ENCODE measurements around the gene ITPA.
A peak's percentile ranks its signal among the peaks of the same experiment; 100 is the strongest.

Gene ITPA

DNA sequence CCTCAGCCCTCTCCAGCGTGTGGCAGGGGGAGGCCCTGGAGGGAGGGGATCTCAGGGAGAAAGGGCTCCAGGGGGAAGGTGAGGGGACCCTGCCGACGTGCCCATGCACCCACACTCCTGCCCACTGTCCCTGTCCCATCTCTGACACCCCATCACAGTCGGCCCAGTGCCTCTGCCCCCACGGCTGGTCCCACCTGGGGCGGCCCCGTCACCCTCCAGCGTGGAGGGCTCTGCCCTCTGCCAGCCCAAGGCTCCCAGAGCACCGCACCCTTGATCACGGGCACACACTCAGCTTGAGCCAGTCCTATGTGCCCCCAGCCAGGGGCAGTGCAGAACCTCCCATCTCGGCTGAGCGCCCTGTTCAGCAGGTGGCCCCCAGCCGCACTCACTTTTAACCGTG, 20.5 kb downstream of the ITPA start:
- no peak for DNase-seq

DNA sequence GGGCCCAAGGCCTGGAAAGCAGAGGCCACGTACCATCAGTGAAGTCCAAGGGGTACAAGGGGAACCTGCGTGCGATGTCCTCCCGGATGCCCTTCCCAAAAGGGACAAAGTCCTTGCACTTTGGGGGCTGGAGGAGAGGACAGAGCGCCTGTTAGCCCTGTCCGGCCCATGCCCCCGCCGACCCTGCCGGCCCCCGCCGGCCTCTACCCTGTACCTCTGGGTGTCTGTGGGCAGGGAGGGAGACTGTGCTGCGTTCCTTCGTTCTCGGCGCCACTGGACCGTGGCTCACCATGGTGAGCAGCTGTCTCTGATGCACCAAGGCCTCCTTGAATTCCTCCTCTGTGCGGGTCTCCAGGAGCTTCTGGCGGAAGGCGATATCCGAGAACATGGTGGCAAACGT, 21.8 kb downstream of the ITPA start:
- DNase-seq: no peak

DNA sequence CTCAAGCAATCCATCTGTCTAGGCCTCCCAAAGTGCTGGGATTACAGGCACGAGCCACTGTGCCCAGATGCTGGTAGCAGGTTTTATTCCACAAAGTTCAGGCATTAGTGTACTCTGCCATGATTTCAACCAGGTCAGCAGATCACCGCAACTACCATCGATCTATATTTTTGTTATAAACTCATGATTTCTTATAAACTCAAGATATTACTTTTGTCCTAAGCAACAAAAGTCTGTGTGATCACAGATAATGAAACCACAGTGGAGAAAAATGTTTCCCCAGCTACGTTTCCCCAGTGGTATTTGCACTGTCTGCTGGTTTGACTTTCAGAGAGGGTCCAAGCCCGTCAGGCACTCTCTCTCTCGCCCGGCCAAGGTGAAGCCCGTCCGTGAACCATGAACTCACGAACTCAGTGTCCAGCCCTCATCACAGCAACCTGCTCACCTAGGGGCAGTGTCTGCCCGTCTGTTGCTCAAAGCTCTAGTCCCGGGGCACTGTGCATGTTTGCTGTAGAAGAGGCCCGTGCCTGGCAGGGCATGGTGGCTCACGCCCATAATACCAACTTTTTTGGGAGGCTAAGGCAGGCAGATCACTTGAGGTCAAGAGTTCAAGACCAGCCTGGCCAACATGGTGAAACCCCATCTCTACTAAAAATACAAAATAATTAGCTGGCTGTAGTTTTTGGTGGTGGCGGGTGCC, 22.7 kb downstream of the ITPA start:
- no peak for DNase-seq

GRCh38 chr20:3233131-3233990, 24.1 kb downstream of the ITPA start:
- DNase-seq: no peak

DNA sequence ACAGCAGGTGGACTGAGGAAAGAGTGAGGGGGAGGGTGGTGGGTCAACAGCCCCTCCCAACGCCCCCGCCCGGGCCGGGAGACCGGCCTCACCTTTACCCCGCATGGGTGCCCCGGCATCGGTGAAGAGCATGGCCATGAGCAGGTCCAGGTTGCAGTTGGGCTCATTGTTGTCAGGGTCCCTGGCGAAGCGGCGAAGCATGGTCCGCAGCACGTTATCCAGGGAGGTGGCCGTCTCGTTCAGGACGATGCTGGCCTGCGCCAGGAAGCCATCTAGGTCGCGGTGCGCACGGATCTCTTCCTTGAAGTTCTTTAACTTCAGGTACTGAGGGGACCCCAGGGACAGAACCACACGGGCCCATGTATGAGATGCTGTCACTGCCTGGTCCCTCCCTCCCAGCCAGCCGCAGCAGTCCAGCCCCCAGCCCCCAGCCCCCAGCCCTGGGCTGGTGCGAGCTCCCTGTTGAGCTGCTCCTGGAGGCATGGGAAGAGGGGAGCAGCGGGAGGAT, 24.7 kb downstream of the ITPA start:
- DNase-seq: no peak

GRCh38 chr20:3235666-3236324, 26.5 kb downstream of the ITPA start:
- DNase-seq: no peak

DNA sequence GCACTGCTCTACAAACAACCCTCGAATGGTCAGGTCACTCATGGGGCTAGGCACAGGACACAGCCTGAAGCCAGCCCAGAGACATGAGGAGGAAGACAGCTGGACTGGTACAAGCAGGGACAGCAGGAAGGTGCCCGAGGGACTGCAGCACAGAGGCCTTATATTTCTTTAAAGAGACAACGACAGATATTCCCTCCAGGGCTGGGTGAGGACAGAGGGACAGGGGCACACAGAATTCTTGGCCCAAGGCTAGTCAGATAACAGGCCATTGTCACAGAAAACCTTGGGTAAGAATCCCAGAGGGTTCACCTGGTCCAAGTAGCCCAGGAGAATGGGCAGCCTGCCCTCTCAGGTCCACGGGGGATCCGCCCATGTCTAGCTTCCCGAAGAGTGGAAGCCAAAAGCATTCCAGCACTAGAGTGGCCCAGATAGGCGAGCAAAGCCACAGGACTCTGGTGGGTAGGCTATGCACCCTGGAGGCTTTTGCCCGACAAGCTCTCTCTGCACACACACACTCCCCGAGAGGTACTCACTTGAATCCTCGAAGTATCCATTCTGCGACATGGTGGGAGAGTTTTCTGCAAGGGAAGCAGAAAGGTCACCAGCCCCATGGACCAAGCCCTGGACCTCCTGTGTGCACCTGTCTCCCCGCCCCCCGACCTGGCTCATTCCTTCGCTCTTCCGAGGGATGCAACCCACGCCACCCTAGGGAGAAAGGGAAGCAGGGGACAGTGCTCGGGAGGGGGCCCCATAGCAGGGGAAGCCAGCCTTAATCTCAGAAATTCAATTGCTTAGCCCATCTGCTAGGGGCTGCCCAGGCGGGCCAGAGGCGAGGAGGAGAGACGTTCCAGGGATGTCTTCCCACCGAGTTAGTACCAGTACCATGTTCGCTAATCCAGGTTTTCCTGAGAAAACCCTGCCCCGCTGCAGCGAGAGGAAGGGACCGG, 28.0 kb downstream of the ITPA start:
- DNase-seq: no peak

DNA sequence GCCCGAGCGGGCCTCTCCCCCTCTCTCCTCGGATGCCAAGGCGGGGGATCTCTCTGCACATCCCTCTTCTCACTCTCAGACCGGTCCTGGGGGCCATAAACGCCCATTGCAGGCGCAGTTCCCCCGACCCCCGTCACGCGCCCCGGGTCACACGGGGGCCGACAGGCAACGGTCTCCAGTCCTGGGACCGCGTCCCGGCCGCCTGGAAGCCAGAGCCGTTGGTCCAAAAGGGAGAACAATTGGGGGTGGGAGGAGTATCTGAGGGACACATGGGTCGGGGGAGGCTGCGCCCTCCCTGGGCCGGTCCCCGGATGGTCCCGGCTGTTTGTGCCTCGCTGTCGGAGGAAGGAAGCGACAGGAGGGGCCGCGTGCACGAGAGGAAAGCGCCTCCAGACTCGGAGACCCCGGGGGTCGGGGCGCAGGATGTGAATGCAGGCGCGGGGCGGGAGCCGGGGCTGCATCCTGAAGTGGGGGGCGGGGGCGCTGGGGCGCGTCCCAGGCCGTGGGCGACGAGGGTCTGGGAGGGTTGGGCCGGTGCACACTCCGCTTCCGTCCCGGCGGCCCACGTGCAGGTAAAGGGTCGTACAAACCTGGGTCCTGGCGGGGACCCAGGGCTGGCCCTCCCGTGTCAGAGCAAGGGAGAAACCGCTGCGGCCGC, 28.8 kb downstream of the ITPA start:
- no peak for DNase-seq

DNA sequence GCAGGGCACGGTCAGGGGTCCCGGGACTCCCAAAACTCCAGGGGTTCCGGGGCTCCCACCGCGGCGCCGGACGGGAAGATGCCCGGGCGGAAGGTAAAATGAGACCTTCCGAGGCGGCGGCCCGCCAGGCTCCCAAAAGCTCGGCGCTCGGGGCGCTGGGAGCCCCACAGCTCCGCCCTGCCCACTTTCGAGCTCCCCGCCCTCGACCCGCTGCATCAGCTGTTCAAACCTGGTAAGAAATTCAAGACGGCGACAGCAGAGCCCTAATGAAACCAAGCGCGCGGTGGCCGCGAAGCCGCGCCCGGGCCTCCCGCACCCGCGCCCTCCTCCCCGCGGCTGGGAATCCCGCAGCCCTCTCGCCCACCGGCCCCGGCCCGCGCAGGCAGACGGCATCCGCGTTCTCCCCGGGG, 29.3 kb downstream of the ITPA start:
- no peak for DNase-seq

GRCh38 chr20:3239026-3239866, 29.9 kb downstream of the ITPA start, which contains the start of gene SLC4A11:
TSS of gene SLC4A11 (minus strand) at chr20:3239190. CDS start at chr20:3239137, 53 bp downstream.
- peak; percentile 37 for DNase-seq

GRCh38 chr20:3239867-3240775, 30.8 kb downstream of the ITPA start:
- no peak for DNase-seq

- DNase-seq: no peak
These were observed 31.6 kb downstream of the ITPA start for GRCh38 chr20:3240776-3241363.

- DNase-seq: no peak
These were observed 32.9 kb downstream of the ITPA start for GRCh38 chr20:3242172-3242692.

- DNase-seq: no peak
These were observed 34.5 kb downstream of the ITPA start for GRCh38 chr20:3243718-3244358.

- DNase-seq: no peak
These were observed 35.3 kb downstream of the ITPA start for GRCh38 chr20:3244613-3245012.

GRCh38 chr20:3245156-3245555, 35.9 kb downstream of the ITPA start:
- no peak for DNase-seq

GRCh38 chr20:3245711-3246110, 36.4 kb downstream of the ITPA start:
- no peak for DNase-seq

DNA sequence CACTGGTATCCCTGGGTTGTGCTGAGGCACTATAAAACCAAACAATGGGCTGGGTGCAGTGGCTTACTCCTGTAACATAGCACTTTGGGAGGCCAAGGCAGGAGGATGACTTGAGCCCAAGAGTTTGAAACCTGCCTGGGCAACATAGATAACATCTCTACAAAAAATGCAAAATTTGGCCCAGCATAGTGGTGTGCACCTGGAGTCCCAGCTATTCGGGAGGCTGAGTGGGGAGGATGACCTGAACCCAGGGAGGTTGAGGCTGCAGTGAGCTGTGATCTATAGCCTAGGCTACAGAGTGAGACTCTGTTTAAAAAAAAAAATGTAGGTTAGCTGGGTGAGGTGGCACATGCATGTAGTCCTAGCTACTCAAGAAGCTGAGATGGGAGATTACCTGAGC, 37.4 kb downstream of the ITPA start:
- DNase-seq: no peak

All from NCI-H1105 (cell line).